ENCODE measurements around the gene UPF1. TPM values are rescaled to one million over a fixed set of nuclear protein-coding genes. Genes with fewer than 3 reads are reported as not detected.

The UPF1 gene
- total RNA-seq, 2 donors from 2014 or later, result 38.9 to 59.0 TPM

GRCh38 chr19:18854982-18855381 lies 23.2 kb downstream of the UPF1 start:
- 91% methylated on average over 17 to 30 of the region's 33 CpGs for WGBS, 2 donors
- no peak for TF ChIP-seq CTCF (IDR thresholded peaks at IDR 0.05)
- TF ChIP-seq POLR2A (IDR thresholded peaks at IDR 0.05), result no peak
- H3K4me1 ChIP-seq, result peaks cover 3% of the 10 kb centered on the region
- no peaks in the 10 kb centered on the region for H3K27me3 ChIP-seq
- no peak overlapping the region for H3K4me3 ChIP-seq
- H3K27ac ChIP-seq, result no peak overlapping the region
- intact Hi-C loops (cut with DNase I), result no loop called here
- DNase-seq (no peak), ATAC-seq (no peak)
- H3K36me3 ChIP-seq (replicated peaks in 1 of 2; ENCODE audit: insufficient read depth in 1 of 2, low read depth in 2 of 2), result peaks cover 44 to 68% of the 10 kb centered on the region in 2 donors
- H3K9me3 ChIP-seq, result no peaks in the 10 kb centered on the region

- intact Hi-C loops (cut with DNase I), result no loop called here
- no peaks in the 10 kb centered on the region for H3K4me1 ChIP-seq
- no peak overlapping the region for H3K27ac ChIP-seq
- TF ChIP-seq POLR2A (IDR thresholded peaks at IDR 0.05) (no peak), CTCF (IDR thresholded peaks at IDR 0.05) (no peak)
- WGBS, 2 donors, result 82 to 89% methylated on average over 4 to 27 of the region's 27 CpGs
- H3K27me3 ChIP-seq, result no peaks in the 10 kb centered on the region
- ATAC-seq (no peak), DNase-seq (no peak)
- peaks cover 50 to 75% of the 10 kb centered on the region in 2 donors for H3K36me3 ChIP-seq (replicated peaks in 1 of 2; ENCODE audit: insufficient read depth in 1 of 2, low read depth in 2 of 2)
- no peak overlapping the region for H3K4me3 ChIP-seq
- no peaks in the 10 kb centered on the region for H3K9me3 ChIP-seq
Measured at GRCh38 chr19:18855647-18856384, 24.1 kb downstream of the UPF1 start.

DNA sequence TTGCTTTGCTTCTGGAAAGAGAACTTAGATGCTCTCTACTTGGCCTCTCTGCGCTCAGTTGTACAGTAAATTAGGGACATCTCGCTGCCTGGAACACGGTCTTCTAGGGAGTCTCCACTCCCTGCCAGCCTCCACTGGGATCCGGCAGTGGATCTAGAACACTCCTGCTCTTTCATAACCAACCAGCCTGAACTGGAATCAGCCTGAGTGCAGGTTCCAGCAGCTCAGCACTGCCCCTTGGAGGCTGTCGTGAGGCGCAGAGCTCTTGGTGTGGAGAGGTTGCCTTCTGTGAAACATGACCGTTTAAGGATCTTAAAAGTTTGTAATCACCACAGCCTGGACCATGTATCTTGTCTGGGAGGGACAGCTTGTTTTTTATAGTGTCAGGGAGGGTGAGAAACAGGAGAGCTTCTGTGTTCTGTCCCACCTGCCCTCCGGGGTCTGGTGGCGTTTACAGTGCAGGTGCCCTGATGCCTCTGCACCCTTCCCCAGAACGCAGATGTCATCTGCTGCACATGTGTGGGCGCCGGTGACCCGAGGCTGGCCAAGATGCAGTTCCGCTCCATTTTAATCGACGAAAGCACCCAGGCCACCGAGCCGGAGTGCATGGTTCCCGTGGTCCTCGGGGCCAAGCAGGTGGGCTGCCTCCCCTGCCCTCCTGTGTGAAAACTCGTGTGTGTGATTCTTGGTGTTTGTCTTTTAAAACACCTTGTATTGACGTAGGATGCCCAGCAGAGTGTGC lies 24.8 kb downstream of the UPF1 start:
- Histone ChIP-seq H3K36me3 (replicated peaks in 1 of 2; ENCODE audit: insufficient read depth in 1 of 2, low read depth in 2 of 2) (peaks cover 55 to 82% of the 10 kb centered on the region in 2 donors), H3K9me3 (no peaks in the 10 kb centered on the region), H3K4me3 (no peak overlapping the region), H3K4me1 (no peaks in the 10 kb centered on the region), H3K27ac (no peak overlapping the region), H3K27me3 (no peaks in the 10 kb centered on the region)
- intact Hi-C loops (cut with DNase I), result no loop called here
- ATAC-seq (no peak), DNase-seq (no peak)
- WGBS, 2 donors, result 83 to 93% methylated on average over 19 to 22 of the region's 22 CpGs
- TF ChIP-seq CTCF (IDR thresholded peaks at IDR 0.05), result no peak
- no peak for TF ChIP-seq POLR2A (IDR thresholded peaks at IDR 0.05)

DNA sequence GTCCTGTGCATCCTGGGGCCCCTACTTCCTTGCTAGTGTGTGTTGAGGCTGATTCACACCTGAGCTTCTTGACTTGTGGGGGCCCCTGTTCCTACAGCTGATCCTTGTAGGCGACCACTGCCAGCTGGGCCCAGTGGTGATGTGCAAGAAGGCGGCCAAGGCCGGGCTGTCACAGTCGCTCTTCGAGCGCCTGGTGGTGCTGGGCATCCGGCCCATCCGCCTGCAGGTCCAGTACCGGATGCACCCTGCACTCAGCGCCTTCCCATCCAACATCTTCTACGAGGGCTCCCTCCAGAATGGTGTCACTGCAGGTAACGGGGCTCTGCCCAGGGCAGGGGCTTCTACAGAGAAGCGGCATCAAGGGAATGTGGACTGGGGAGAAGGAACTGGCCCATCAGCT lies 25.5 kb downstream of the UPF1 start:
- Histone ChIP-seq H3K4me1 (no peaks in the 10 kb centered on the region), H3K27me3 (no peaks in the 10 kb centered on the region), H3K9me3 (no peaks in the 10 kb centered on the region), H3K36me3 (replicated peaks in 1 of 2; ENCODE audit: insufficient read depth in 1 of 2, low read depth in 2 of 2) (peaks cover 54 to 84% of the 10 kb centered on the region in 2 donors), H3K27ac (no peak overlapping the region), H3K4me3 (no peak overlapping the region)
- no peak for DNase-seq
- 60 to 93% methylated on average over 2 to 13 of the region's 13 CpGs for WGBS, 2 donors
- no peak for ATAC-seq
- TF ChIP-seq POLR2A (IDR thresholded peaks at IDR 0.05) (no peak), CTCF (IDR thresholded peaks at IDR 0.05) (no peak)
- intact Hi-C loops (cut with DNase I), result no loop called here
